ENCODE results near the gene KLK15.

- TF ChIP-seq CTCF (IDR thresholded peaks at IDR 0.05) (no peak), EP300 (IDR thresholded peaks at IDR 0.05) (no peak)
Observed at GRCh38 chr19:50843701-50844221, 10.4 kb upstream of the KLK15 start.

Measured in esophagus muscularis mucosa (tissue), 3 donors.